Uterus (tissue), 2 donors: ENCODE measurements around the gene EVI5L.

Source experiments
- CTCF ChIP-seq, 4 experiments: fragments of 200-600 bp in 2 of 4; fragments of 450-650 bp in 2 of 4; sonication (generic) in 2 of 4; IDR thresholded peaks; one replicate each; pipeline ENCODE4 v1.5.1; 2016 to 2019; ENCODE audit warnings: antibody characterized with exemption in 4 of 4, mild to moderate bottlenecking in 2 of 4, moderate library complexity in 1 of 4
- POLR2A ChIP-seq, 2 donors: fragments of 450-650 bp; IDR thresholded peaks; one replicate each; pipeline ENCODE4 v1.6.1; 2016; ENCODE audit warnings: antibody characterized with exemption in 2 of 2, mild to moderate bottlenecking in 1 of 2, moderate library complexity in 1 of 2

GRCh38 chr19:7868326-7868670, 38.3 kb downstream of the EVI5L start:
- TF ChIP-seq POLR2A (IDR thresholded peaks at IDR 0.05) (no peak), CTCF (IDR thresholded peaks at IDR 0.05) (no peak)
